GM21576 (cell line): Measurements from ENCODE around the gene KIAA1671.
"Not testable (repeated sequence)": the region's sequence is repeated elsewhere in the genome, so short reads cannot be mapped to it uniquely, and the experiment has no call there.

Experiments
- ATAC-seq: cut with Tn5 transposase; IDR thresholded peaks from one replicate; pipeline ENCODE4 v1.9.1; 2021; ENCODE audit warnings: mild to moderate bottlenecking, moderate library complexity; ENCODE audit not compliant: unreplicated experiment

The KIAA1671 gene

GRCh38 chr22:25212337-25212736, 259.8 kb downstream of the KIAA1671 start:
- ATAC-seq: no peak

GRCh38 chr22:25213221-25213620, 260.7 kb downstream of the KIAA1671 start:
- ATAC-seq: no peak

- no peak for ATAC-seq
These were observed 263.7 kb downstream of the KIAA1671 start for GRCh38 chr22:25216230-25216629.

GRCh38 chr22:25219211-25219689, 266.7 kb downstream of the KIAA1671 start, which contains the start of gene CRYBB2:
CRYBB2 (plus strand) TSS chr22:25219639; CDS start chr22:25221430, 1,791 bp downstream.
- ATAC-seq: no peak

- ATAC-seq: no peak
These were observed 267.5 kb downstream of the KIAA1671 start for GRCh38 chr22:25219948-25220442.

- no peak for ATAC-seq
These were observed 269.3 kb downstream of the KIAA1671 start for GRCh38 chr22:25221790-25222189.

- no peak for ATAC-seq
These were observed 270.8 kb downstream of the KIAA1671 start for GRCh38 chr22:25223269-25223850.

- ATAC-seq: no peak
These were observed 276.3 kb downstream of the KIAA1671 start for GRCh38 chr22:25228822-25229221.

GRCh38 chr22:25230760-25231159, 278.2 kb downstream of the KIAA1671 start:
- ATAC-seq: not testable (repeated sequence)

- no peak for ATAC-seq
These were observed 279.8 kb downstream of the KIAA1671 start for GRCh38 chr22:25232301-25232700.

GRCh38 chr22:25233706-25234105, 281.2 kb downstream of the KIAA1671 start:
- ATAC-seq: not testable (repeated sequence)

- no peak for ATAC-seq
These were observed 283.2 kb downstream of the KIAA1671 start for GRCh38 chr22:25235547-25236290.

- no peak for ATAC-seq
These were observed 283.9 kb downstream of the KIAA1671 start for GRCh38 chr22:25236417-25236816.

- ATAC-seq: no peak
These were observed 285.0 kb downstream of the KIAA1671 start for GRCh38 chr22:25237503-25237902.

GRCh38 chr22:25238058-25238457, 285.5 kb downstream of the KIAA1671 start:
- not testable (repeated sequence) for ATAC-seq
